Breast epithelium (tissue), 4 donors: ENCODE data around the gene YTHDF2. TPM values are rescaled to one million over a fixed set of nuclear protein-coding genes. Genes with fewer than 3 reads are reported as not detected.

Experiments
- DNase-seq, 2 donors: peaks; one replicate each; pipeline ENCODE4 v3.0.0-alpha.2; 2019; ENCODE audit warnings: low spot score in 2 of 2
- H3K27ac ChIP-seq, 2 donors: fragments of 200-600 bp; sonication (generic) in 1 of 2; one replicate each; pipeline ENCODE4 v1.5.1; 2016 to 2019; ENCODE audit warnings: mild to moderate bottlenecking in 1 of 2
- H3K27me3 ChIP-seq, 2 donors: fragments of 200-600 bp; sonication (generic) in 1 of 2; one replicate each; pipeline versions ENCODE4 v1.5.1 to v1.6.0; 2017 to 2019; ENCODE audit warnings: control low read depth in 1 of 2, mild to moderate bottlenecking in 1 of 2
- H3K36me3 ChIP-seq: fragments of 200-600 bp; one replicate; pipeline ENCODE4 v1.5.1; 2019
- H3K4me1 ChIP-seq, 2 donors: fragments of 200-600 bp; sonication (generic); one replicate each; pipeline ENCODE4 v1.5.1; 2016 to 2019; ENCODE audit warnings: control low read depth in 1 of 2
- H3K4me3 ChIP-seq, 3 donors: fragments of 200-600 bp; sonication (generic); 1 replicate in 2 of 3; 2 replicates in 1 of 3; pipeline ENCODE4 v1.5.1; 2016 to 2019; ENCODE audit warnings: mild to moderate bottlenecking in 3 of 3, moderate library complexity in 2 of 3
- H3K9me3 ChIP-seq, 2 donors: fragments of 200-600 bp; sonication (generic) in 1 of 2; one replicate each; pipeline ENCODE4 v1.5.1; 2016 to 2019; ENCODE audit warnings: control low read depth in 1 of 2
- POLR2A ChIP-seq: fragments of 450-650 bp; IDR thresholded peaks from one replicate; pipeline ENCODE4 v1.6.1; 2016; ENCODE audit warnings: antibody characterized with exemption, mild to moderate bottlenecking, moderate library complexity
- POLR2AphosphoS5 ChIP-seq, 3 donors: sonication (generic); formaldehyde crosslinking; IDR thresholded peaks; one replicate each; pipeline ENCODE4 v1.6.1; 2017; ENCODE audit warnings: antibody characterized with exemption in 3 of 3
- intact Hi-C: fragments of 100-400 bp; cut with DNase I; formaldehyde crosslinking; loops from one replicate; pipeline ENCODE4 v1.15.1; 2023; ENCODE audit warnings: low total_unique reads
- total RNA-seq, 3 donors: library from RNA; depleted of rRNA; stranded (reverse); fragments of >200 nt; gene quantifications; one replicate each; pipeline ENCODE4 v1.1.0, GENCODE V29; 2016
- TF ChIP-seq, protein P1 (sequence below), 3 donors: fragments of 450-650 bp; IDR thresholded peaks; one replicate each; pipeline ENCODE4 v1.5.1; 2016 to 2017; ENCODE audit warnings: antibody characterized with exemption in 3 of 3, mild to moderate bottlenecking in 3 of 3, moderate library complexity in 3 of 3

The YTHDF2 gene
- total RNA-seq, 3 donors from 2014 or later, result 43.5 to 74.1 (median 66.5) TPM

DNA sequence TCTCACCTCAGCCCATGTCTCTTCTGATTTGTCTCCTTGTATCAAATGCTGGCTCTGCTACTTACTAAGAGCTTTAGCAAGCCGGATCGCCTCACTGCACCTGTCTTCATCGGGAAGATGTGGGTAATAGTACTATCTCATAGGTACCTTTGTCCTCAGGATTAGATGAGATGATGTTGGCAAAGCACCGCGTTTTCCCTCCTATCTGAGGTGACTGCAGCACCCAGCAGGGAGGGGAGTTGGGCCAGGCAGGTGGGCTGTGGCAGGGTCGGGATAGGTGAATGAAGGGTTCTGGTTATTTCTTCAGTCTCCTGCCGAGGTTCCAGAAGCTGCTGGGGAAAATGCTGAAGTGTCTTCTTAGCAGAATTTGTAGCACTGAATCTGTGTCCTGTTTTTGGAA, 80.4 kb downstream of the YTHDF2 start:
- no peak overlapping the region for H3K4me3 ChIP-seq
- no peaks in the 10 kb centered on the region for H3K9me3 ChIP-seq
- intact Hi-C loops, result no loop called here
- DNase-seq, result no peak
- no peaks in the 10 kb centered on the region for H3K4me1 ChIP-seq
- no peak overlapping the region for H3K27ac ChIP-seq
- peaks cover 2 to 49% of the 10 kb centered on the region in 2 donors for H3K27me3 ChIP-seq
- no peaks in the 10 kb centered on the region for H3K36me3 ChIP-seq
- no peak for TF ChIP-seq POLR2AphosphoS5 (IDR thresholded peaks at IDR 0.05)
- TF ChIP-seq, protein P1, sequence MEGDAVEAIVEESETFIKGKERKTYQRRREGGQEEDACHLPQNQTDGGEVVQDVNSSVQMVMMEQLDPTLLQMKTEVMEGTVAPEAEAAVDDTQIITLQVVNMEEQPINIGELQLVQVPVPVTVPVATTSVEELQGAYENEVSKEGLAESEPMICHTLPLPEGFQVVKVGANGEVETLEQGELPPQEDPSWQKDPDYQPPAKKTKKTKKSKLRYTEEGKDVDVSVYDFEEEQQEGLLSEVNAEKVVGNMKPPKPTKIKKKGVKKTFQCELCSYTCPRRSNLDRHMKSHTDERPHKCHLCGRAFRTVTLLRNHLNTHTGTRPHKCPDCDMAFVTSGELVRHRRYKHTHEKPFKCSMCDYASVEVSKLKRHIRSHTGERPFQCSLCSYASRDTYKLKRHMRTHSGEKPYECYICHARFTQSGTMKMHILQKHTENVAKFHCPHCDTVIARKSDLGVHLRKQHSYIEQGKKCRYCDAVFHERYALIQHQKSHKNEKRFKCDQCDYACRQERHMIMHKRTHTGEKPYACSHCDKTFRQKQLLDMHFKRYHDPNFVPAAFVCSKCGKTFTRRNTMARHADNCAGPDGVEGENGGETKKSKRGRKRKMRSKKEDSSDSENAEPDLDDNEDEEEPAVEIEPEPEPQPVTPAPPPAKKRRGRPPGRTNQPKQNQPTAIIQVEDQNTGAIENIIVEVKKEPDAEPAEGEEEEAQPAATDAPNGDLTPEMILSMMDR (IDR thresholded peaks at IDR 0.05), result no peak
- TF ChIP-seq POLR2A, result no peak

DNA sequence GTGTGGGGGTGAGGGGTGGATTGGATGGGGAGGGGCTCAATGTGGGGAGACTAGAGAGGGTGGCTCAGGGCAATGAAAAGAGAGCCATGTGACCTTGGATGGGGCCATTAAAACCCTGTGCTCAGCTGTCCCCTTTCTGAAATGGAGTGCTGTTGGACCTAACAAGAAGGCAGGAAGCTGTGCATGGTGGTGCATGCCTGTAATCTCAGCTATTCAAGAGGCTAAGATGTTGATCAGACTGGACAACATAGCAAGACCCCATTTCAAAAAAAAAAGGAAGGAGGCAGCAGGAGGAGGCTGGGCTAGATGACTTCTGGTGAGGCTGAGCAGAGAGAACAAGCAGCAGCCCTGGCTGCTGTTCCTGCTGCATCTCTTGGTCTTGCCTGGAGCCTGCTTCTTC, 82.3 kb downstream of the YTHDF2 start:
- no peaks in the 10 kb centered on the region for H3K4me1 ChIP-seq
- DNase-seq, result no peak
- TF ChIP-seq POLR2A (no peak), POLR2AphosphoS5 (IDR thresholded peaks at IDR 0.05) (no peak)
- TF ChIP-seq, protein P1 (IDR thresholded peaks at IDR 0.05), result no peak
- H3K36me3 ChIP-seq, result no peaks in the 10 kb centered on the region
- H3K4me3 ChIP-seq, result no peak overlapping the region
- peaks cover 0 to 31% of the 10 kb centered on the region in 2 donors for H3K27me3 ChIP-seq
- H3K27ac ChIP-seq, result no peak overlapping the region
- intact Hi-C loops, result no loop called here
- no peaks in the 10 kb centered on the region for H3K9me3 ChIP-seq

Other genes starting within 250 kb of the YTHDF2 start
- 10 to 100 TPM; 15.7 to 44.9 (median 40.1) TPM for gene RCC1, start 230.9 kb upstream of the YTHDF2 start, total RNA-seq
- gene TRNAU1AP, start 183.9 kb upstream of the YTHDF2 start, total RNA-seq, result 10 to 100 TPM; 22.0 to 27.8 (median 27.1) TPM
- gene RAB42, start 144.7 kb upstream of the YTHDF2 start, total RNA-seq, result 10 to 100 TPM in 1 of 3 donors, 1 to 10 TPM in 2; 6.9 to 18.6 (median 8.0) TPM
- 10 to 100 TPM; 18.7 to 36.2 (median 22.7) TPM for gene TAF12, start 93.9 kb upstream of the YTHDF2 start, total RNA-seq
- not detected for gene RNU11, start 88.3 kb upstream of the YTHDF2 start, total RNA-seq
- 10 to 100 TPM in 1 of 3 donors, 1 to 10 TPM in 2; 7.7 to 11.9 (median 9.8) TPM for gene GMEB1, start 68.2 kb upstream of the YTHDF2 start, total RNA-seq
- not detected for gene OPRD1, start 75.2 kb downstream of the YTHDF2 start, total RNA-seq
- gene EPB41, start 177.6 kb downstream of the YTHDF2 start, total RNA-seq, result 10 to 100 TPM; 36.2 to 67.2 (median 51.8) TPM